GM21360 (cell line): ENCODE results near the gene NPR2.

Source experiments
- ATAC-seq: cut with Tn5 transposase; IDR thresholded peaks from one replicate; pipeline ENCODE4 v1.9.1; 2021; ENCODE audit warnings: mild to moderate bottlenecking, moderate library complexity; ENCODE audit not compliant: unreplicated experiment

NPR2 gene

GRCh38 chr9:35852876-35853865 lies 61.8 kb downstream of the NPR2 start:
- no peak for ATAC-seq

GRCh38 chr9:35854091-35854762 lies 62.8 kb downstream of the NPR2 start:
- ATAC-seq: no peak

GRCh38 chr9:35856206-35856605 lies 64.8 kb downstream of the NPR2 start:
- ATAC-seq: no peak

- ATAC-seq: no peak
Measured at GRCh38 chr9:35856882-35857281, 65.5 kb downstream of the NPR2 start.

GRCh38 chr9:35858458-35858857 lies 67.1 kb downstream of the NPR2 start:
- no peak for ATAC-seq
